GM19099 (cell line): ENCODE data around the gene BMP8B.

Experiments
- POLR2A ChIP-seq: IDR thresholded peaks from 3 replicates; pipeline ENCODE4 v1.6.1; 2011; ENCODE audit warnings: low read depth; ENCODE audit not compliant: insufficient read length; ENCODE audit errors: extremely low read depth

BMP8B gene

DNA sequence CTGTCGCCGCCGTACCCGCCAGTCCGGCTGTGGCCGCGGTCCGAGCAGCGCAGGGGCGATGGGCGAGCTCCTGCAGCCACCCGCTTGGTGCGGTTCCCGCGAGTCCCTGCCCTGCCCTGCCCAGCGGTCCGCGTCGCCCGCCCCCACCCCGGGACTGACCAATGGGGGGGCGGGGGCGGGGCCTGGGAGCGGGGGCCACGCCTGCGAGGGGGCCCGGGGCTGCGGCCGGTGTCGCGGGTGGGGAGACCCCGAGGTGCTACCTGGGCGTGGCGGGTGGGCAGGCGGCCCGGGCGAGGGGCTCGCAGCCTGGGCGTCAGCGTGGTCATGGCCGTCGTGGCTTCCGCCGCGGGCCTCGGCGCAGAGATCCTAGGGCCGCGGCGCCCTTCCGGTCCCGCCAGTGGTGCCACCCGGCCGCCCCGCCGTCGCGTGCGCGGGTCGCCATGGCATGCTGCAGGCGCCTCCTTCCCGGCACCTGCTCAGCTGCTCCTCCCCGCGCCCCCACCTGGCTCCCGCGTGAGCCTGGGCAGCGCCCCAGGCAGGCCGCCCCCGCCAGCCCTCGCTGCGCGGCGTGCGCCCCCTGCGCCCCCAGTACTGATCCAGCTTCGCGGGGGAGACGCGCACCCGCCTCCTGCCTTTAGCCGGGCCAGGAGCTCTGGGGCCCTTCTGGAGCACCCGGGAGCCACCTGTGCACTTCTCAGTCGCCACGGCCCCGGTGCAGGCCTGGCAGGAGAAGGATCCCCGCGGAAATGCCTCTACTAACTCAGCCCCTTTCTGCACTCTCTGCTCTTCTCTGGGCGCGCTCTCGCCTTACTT is at the start of gene BMP8B:
TSS of gene BMP8B (minus strand) at position 108 of the 813 bp plus-strand sequence. CDS start 380 bp downstream, outside the sequence.
- TF ChIP-seq POLR2A: peak; percentile 54

DNA sequence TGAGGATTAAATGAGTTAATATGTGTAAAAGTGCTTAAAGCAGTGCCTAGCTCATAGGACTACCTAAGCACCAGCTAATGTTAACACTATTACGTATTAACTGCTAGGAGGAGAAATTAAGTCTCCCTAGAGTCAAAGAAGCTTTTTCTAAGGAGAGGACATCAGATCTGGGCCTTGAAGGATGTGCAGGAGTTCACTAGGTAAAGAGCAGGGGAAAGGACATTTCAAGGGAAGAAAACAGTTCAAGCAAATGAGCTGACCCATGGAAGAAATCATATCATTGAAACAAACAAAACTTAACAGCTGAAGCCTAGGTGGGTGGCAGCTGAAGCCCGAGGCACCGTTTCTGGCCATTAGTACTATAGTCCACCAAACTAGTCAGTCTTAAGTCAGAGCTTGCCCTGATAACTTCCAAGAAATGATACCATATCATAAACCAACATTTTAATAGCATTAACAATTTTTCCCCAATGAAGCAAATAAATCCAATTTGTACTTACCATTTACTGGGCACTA is 48.0 kb upstream of the BMP8B start:
- no peak for TF ChIP-seq POLR2A

GRCh38 chr1:39835935-39836594 is 47.4 kb upstream of the BMP8B start:
- TF ChIP-seq POLR2A: no peak

- TF ChIP-seq POLR2A: no peak
Observed at GRCh38 chr1:39835110-39835509, 46.4 kb upstream of the BMP8B start.

DNA sequence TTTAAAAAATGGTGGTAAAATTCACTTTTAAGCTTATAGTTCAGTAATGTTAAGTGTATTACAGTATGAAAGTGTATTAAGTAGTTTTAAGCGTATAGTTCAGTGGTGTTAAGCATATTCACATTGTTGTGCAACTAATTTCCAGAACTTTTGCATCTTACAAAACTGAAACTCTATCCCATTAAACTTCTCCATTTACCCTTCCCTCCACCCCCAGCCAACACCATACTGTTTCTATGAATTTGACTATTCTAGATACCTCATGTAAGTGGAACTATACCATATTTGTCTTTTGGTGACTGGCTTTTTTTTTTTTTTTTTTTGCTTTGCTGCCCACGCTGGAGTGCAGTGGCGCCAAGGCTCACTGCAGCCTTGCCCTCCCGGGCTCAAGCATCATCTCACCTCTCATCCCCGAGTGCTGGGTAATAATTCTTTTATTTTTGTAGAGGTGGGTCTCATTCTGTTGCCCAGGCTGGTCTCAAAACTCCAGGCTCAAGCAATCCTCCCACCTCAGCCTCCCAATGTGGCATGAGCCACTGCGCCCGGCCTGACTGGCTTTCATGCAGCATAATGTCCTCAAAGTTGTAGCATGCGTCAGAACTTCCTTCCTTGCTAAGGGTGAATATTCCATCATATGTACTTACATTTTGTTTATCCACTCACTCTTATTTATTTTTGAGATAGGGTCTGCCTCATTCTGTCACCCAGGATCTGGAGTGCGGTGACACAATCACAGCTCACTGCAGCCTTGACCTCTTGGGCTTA is 45.1 kb upstream of the BMP8B start:
- no peak for TF ChIP-seq POLR2A

DNA sequence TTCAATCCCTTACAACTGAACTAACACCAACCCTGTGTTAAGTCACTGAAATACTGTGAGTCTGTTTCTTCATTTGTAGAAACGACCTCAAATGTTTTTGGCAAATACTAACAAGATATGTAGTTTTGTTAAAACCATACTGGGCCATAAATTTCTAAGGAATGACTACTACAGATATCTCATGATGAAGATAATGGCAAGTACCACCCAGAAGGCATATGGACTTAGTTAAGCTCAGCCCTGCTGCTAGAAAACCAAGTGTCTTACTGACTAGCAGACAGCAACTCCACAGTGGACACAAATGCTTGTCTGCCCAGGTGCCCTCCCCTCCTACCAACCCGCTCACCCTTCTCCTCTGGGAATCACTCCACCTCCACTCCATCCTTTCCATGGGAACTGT is 44.5 kb upstream of the BMP8B start:
- TF ChIP-seq POLR2A: no peak

DNA sequence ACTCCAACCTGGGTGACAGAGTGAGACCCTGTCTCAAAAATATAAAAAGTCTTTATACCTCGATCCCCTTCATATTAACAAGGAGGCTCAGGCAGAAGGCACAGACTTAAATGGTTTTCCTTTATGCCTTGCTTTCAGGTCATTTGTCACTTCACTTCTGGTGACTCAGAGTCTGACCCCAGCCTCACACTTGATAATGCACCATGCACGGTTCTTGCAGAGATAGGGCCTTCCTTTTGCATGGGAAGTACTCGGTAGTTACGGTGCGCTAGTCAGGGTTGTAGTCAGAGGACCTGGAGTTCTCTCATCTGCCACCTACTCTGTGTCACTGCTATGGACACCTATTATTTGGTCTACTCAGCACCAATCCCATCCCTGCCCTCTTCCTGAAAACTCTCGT is 43.6 kb upstream of the BMP8B start:
- no peak for TF ChIP-seq POLR2A

DNA sequence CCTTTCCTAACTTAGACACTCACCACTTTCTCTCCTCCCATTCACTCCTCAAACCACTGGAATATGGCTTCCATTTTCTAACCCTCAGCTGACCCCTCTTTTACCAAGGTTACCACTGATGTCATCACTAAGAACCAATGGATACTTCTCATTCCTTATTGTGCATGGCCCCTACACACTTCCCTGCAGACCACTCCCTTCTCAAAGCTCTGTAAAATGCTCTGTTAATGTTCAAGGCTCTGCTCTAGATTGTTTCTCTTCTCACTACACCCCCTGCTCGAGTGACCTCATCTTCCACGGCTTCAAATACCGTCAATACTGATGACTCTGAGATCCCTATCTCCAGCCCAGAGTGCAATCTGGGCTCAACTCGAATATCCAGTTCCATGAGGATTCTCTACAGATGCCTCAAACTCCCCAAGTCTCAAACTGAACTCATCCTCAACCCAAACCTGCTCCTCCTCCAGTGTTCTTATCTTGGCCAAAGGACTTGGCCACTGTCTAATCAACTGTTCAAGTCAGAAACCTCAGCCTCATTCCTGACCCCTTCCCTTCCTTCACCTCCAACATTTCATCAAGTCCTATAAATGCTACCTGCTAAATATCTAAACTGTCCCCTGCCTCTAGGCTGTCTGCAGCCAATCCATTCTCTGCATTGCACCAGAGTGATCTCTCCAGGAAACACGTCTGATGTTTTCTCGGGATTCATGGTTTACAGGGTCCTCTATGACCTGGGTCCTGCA is 41.3 kb upstream of the BMP8B start:
- TF ChIP-seq POLR2A: no peak

DNA sequence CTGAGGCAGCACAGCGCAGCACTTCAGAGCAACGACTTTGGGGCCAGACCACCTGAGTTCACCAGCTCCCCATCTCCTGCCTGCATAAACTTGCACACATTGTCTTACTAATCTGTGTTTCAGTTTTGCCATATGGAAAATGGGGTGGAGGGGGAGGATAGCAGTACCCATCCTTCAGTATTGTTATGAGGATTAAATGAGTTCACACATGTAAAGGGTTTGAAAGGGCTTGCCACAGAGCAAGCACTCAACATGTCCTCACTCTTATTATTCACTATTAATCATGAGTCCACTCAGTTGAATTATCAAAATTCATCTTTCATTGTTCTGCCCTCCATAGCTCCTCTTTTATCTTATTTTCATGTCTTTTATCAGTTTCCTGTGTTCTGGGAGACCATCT is 40.1 kb upstream of the BMP8B start:
- TF ChIP-seq POLR2A: no peak

DNA sequence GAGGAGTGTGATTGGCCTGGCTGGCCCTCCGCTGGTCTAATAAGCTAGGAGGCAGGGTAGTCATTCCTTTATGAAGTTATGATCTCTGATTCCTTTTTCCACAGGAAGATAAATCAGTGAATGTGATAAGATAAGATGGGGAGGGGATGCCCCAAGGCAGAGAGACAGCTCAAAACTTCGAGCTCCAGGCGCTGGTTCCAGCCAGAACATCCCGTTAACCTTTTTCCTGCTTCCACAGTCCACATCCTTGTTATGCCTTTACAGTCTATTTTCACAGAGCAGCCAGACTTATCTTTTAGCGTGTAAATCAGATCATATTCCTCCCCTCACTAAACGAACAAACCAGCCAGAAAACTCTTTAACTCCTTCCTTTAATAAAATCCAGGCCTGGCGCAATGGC is 38.5 kb upstream of the BMP8B start:
- no peak for TF ChIP-seq POLR2A

DNA sequence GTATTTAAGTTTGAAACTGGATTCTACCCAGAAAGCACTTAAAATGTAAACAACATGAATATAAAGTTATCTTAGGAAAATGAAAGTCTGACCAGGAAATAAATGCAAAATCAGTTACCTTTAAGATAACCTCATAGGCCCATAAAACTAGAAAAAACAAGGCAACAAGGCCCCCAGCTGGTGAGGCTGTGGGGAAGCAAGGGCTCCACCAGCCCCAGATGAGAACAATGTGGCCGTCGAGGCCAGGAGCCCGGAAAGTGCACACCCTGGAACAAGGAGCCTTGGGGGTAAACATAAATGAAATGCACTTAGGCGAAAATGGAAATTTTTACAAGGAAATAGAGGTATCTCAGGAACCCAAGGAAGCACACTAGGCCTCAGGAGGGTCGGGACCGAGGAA is 37.9 kb upstream of the BMP8B start:
- no peak for TF ChIP-seq POLR2A

GRCh38 chr1:39825432-39825941 is 36.8 kb upstream of the BMP8B start:
- TF ChIP-seq POLR2A: no peak

GRCh38 chr1:39822146-39822545 is 33.5 kb upstream of the BMP8B start:
- no peak for TF ChIP-seq POLR2A

DNA sequence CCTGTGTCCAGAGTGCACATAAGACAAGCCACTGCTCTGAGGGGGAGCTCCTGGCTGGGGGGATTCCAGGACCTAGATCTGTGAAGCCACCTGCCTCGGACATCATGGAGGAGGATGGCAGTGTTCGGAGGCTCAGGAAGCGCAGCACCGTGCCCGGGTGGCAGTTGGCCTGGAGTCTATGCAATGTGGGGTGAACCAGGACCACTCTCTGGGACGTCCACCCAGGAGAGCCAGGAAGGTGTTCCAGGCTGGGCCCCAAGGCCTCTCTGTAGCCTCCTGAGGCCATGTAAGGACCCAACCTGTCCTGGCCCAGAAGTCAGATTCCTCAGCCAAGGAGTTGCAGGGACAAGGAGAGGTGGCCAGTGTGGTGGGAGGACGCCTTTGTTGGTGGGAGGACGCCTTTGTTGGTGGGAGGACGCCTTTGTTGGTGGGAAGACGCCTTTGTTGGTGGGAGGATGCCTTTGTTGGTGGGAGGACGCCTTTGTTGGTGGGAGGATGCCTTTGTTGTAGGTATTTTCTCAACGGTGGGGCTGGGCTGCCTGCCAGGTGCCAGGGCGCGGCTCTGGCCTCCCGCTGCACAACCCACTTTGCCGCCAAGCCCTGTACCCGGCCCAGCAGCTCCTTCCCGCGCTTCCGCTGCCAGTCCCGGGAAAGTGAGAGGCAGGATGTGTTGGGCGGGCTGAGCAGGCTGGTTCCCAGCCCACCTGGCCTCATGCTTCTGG is 30.6 kb upstream of the BMP8B start:
- no peak for TF ChIP-seq POLR2A
